Measurements from ENCODE around the gene FXR1. TPM values are rescaled to one million over a fixed set of nuclear protein-coding genes. Genes with fewer than 3 reads are reported as not detected.

The FXR1 gene
- polyA plus RNA-seq, 1 experiment: 111 TPM

- Histone ChIP-seq H3K27me3 (ENCODE audit: control insufficient read depth, insufficient read depth, low read length) (no peaks in the 10 kb centered on the region), H3K4me3 (ENCODE audit: low read depth, low read length) (no peak overlapping the region), H3K36me3 (ENCODE audit: control insufficient read depth, insufficient read depth, low read length) (peaks cover 5% of the 10 kb centered on the region)
- POLR2A ChIA-PET: no interaction called here
- DNase-seq (ENCODE audit: low read depth): no peak
- TF ChIP-seq CTCF (IDR thresholded peaks at IDR 0.05; ENCODE audit: insufficient read depth, low read depth, low read length): no peak
- CTCF ChIA-PET: interaction anchor here (1.4 kb wide), 1 partner anchor 8 kb away, joined by 3 read pairs; no protein-coding TSS in a partner anchor
Measured at GRCh38 chr3:180961552-180961951, 49.1 kb downstream of the FXR1 start.

DNA sequence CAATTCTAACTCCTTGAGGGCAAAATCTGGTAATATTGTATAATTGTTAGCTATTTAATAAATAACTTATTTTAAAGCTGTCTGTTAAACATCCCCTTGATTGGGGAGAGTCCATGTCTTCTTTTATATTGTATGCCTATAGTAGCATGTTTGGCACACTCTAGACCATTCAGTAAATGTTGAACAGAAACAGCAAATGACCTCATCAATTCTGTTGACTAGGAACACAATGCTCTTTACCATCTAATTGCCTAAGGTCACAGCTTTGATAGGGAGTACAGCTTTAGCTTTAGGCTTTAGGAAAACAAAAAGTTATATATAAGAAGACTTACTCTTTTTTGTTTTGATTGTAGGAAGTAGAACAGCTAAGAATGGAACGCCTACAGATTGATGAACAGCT, 50.1 kb downstream of the FXR1 start:
- TF ChIP-seq CTCF (IDR thresholded peaks at IDR 0.05; ENCODE audit: insufficient read depth, low read depth, low read length): no peak
- no peaks in the 10 kb centered on the region for H3K27me3 ChIP-seq (ENCODE audit: control insufficient read depth, insufficient read depth, low read length)
- H3K36me3 ChIP-seq (ENCODE audit: control insufficient read depth, insufficient read depth, low read length): peaks cover 5% of the 10 kb centered on the region
- H3K4me3 ChIP-seq (ENCODE audit: low read depth, low read length): no peak overlapping the region
- CTCF ChIA-PET: interaction anchor here (1.0 kb wide), 1 partner anchor 13 kb away, joined by 3 read pairs; no protein-coding TSS in a partner anchor
- POLR2A ChIA-PET: no interaction called here
- DNase-seq (ENCODE audit: low read depth): no peak

GRCh38 chr3:180970931-180971330, 58.5 kb downstream of the FXR1 start:
- Histone ChIP-seq H3K4me3 (ENCODE audit: low read depth, low read length) (no peak overlapping the region), H3K27me3 (ENCODE audit: control insufficient read depth, insufficient read depth, low read length) (no peaks in the 10 kb centered on the region), H3K36me3 (ENCODE audit: control insufficient read depth, insufficient read depth, low read length) (peaks cover 5% of the 10 kb centered on the region; the same call in 1 of the 2 replicates)
- POLR2A ChIA-PET: no interaction called here
- CTCF ChIA-PET: no interaction called here
- no peak for TF ChIP-seq CTCF (IDR thresholded peaks at IDR 0.05; ENCODE audit: insufficient read depth, low read depth, low read length)
- no peak for DNase-seq (ENCODE audit: low read depth)

DNA sequence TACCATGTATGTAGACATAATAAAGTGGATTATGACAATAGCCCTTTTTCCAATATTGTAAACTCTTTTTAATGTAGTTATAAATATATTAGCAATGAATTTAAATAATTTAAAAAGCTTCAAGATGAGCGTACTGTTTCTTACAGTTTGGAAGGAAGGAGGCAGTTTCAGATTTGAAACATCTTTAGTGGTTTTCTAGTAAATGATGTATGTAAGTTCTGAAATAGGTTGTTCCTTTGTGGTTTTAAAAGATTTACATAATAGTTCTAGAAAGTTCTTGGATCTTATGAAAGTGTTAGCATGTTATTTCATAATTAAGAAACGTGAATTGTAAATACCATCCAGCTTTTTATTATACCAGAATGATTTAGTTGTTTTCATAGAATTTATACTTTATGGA, 61.1 kb downstream of the FXR1 start:
- Histone ChIP-seq H3K4me3 (ENCODE audit: low read depth, low read length) (no peak overlapping the region), H3K36me3 (ENCODE audit: control insufficient read depth, insufficient read depth, low read length) (peaks cover 3% of the 10 kb centered on the region; the same call in 1 of the 2 replicates), H3K27me3 (ENCODE audit: control insufficient read depth, insufficient read depth, low read length) (no peaks in the 10 kb centered on the region)
- TF ChIP-seq CTCF (IDR thresholded peaks at IDR 0.05; ENCODE audit: insufficient read depth, low read depth, low read length): no peak
- no peak for DNase-seq (ENCODE audit: low read depth)
- ChIA-PET CTCF (interaction anchor here (0.6 kb wide), 1 partner anchor 9 kb away, joined by 3 read pairs; no protein-coding TSS in a partner anchor), POLR2A (no interaction called here)

DNA sequence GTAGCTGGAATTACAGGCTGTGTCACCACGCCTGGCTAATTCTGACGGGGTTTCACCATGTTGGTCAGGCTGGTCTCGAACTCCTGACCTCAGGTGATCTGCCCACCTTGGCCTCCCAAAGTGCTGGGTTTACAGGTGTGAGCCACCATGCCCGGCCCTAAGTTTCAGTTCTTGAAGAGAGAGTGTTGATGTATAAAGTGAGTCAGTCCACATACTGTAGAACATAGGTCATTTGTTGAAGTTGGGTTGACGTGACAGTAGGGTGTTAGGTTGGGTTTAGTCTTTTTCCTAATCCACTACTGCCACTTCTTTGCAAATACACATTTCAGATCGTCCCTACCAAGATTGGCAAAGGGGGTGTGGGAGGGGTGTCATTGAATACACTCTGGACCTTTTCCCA, 61.8 kb downstream of the FXR1 start:
- DNase-seq (ENCODE audit: low read depth): no peak
- ChIA-PET POLR2A (no interaction called here), CTCF (interaction anchor here (0.6 kb wide), 1 partner anchor 9 kb away, joined by 3 read pairs; no protein-coding TSS in a partner anchor)
- H3K4me3 ChIP-seq (ENCODE audit: low read depth, low read length): no peak overlapping the region
- peaks cover 5% of the 10 kb centered on the region; the same call in 1 of the 2 replicates for H3K36me3 ChIP-seq (ENCODE audit: control insufficient read depth, insufficient read depth, low read length)
- no peaks in the 10 kb centered on the region for H3K27me3 ChIP-seq (ENCODE audit: control insufficient read depth, insufficient read depth, low read length)
- no peak for TF ChIP-seq CTCF (IDR thresholded peaks at IDR 0.05; ENCODE audit: insufficient read depth, low read depth, low read length)

Measured in BJ (cell line).